Left kidney (tissue), 2 donors: ENCODE data around the gene RAB3GAP1. TPM values are rescaled to one million over a fixed set of nuclear protein-coding genes. Genes with fewer than 3 reads are reported as not detected.
"Not testable (repeated sequence)": the region's sequence is repeated elsewhere in the genome, so short reads cannot be mapped to it uniquely, and the experiment has no call there.

Experiments used
- DNase-seq: peaks from one replicate; pipeline ENCODE4 v3.0.0-alpha.2; 2013
- polyA plus RNA-seq: library from polyadenylated mRNA; unstranded; fragments of 120-200 nt; gene quantifications from one replicate; pipeline ENCODE4 v1.2.1, GENCODE V29; 2013; ENCODE audit not compliant: insufficient read length

Gene RAB3GAP1
- polyA plus RNA-seq, 1 donor, result 61.8 TPM

DNA sequence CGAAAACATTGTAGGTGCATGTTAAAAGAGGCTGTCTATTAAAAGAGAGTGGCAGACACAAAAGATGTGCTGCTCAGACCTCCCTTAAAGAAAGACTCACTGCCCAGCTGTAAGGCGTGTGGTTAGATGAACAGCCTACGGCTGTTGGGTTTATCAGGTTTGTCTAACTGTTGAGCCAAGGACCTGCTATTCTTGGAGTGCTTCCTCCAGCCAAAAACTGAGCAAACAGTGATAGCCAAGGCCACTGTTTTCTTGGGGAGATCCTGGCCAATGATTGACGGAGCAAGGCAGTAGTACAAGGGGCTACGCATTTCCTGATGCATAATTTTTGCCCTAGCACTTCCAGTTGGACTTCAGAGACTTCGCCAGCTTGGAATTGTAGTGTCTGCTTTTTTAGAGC is 1.4 kb upstream of the RAB3GAP1 start:
- DNase-seq, result no peak

DNA sequence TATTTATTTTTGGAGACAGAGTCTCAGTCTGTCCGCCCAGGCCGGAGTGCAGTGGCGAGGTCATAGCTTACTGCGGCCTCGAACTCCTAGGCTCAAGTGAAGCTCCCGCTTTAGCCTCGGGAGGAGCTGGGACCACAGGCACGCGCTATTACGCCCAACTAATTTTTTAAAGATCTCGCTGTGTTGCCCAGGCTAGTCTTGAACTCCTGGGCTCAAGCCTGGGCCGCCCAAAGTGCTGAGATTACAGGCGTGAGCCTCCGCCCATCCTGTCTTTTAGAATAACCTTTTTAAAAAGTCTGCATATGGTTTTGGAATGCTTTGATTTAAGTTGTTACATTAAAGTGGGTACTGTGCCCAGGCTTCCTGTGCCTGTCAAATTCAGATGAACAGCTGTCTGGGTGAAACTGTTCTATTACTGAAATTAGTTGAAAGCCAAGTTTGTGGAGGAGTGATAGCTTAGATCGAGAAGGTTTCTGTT is 944 bp downstream of the RAB3GAP1 start:
- DNase-seq, result no peak

GRCh38 chr2:135055182-135055786 is 3.2 kb downstream of the RAB3GAP1 start:
- DNase-seq, result no peak

DNA sequence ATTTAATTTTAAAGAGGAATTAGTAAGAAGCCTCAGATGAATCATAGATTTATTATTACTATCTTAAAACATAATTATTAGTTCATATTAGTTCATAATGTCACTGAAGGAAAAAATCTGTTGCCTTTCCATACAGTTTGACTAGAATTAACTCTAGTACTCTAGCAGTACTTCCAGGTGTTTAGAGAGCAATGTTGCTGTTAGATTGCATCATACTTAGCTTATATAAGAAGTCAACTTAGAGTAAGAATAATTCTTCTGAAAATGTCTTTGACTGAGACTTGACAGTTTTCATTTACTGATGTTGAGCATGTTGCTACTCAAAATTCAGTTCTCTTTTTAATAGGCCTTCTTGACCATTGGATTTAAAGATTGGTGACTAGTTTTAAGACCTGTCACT is 4.7 kb downstream of the RAB3GAP1 start:
- DNase-seq, result no peak

DNA sequence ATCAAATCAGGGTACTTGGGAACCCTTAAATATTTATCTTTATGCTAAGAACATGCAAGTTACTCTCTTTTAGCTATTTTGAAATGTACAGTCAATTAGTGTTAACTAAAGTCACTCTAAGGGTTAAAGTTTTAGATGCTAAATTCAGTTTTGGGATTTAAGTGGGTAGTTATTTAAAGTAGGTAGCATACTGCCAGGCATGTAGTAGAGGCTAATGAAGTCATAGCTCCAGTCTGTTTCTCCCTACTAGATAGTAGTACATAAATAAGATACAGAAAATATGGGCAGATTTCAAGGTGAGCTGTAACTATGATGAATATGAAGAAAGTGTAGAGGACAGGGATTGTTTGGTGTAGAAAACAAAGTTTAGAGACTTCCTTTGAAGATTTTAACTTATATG is 7.5 kb downstream of the RAB3GAP1 start:
- DNase-seq, result no peak

DNA sequence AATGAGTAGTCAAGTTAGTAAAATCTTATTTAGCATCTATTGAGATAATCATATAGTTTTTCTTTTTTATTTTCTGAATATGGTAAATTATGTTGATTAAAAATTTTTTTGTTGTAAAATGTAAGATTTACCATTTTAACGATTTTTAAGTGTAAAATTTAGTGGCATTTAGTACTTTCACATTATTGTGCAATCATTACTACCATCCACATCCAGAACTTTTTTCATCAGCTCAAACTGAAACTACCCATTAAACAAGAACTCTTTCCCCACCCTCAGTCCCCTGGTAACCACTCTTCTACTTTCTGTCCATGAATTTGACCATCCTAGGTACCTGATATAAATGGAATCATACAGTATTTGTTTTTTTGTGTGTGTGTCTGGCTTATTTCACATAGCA is 11.1 kb downstream of the RAB3GAP1 start:
- DNase-seq, result no peak

GRCh38 chr2:135064149-135064548 is 12.1 kb downstream of the RAB3GAP1 start:
- DNase-seq, result no peak

- DNase-seq, result no peak
Measured at GRCh38 chr2:135066710-135067109, 14.6 kb downstream of the RAB3GAP1 start.

DNA sequence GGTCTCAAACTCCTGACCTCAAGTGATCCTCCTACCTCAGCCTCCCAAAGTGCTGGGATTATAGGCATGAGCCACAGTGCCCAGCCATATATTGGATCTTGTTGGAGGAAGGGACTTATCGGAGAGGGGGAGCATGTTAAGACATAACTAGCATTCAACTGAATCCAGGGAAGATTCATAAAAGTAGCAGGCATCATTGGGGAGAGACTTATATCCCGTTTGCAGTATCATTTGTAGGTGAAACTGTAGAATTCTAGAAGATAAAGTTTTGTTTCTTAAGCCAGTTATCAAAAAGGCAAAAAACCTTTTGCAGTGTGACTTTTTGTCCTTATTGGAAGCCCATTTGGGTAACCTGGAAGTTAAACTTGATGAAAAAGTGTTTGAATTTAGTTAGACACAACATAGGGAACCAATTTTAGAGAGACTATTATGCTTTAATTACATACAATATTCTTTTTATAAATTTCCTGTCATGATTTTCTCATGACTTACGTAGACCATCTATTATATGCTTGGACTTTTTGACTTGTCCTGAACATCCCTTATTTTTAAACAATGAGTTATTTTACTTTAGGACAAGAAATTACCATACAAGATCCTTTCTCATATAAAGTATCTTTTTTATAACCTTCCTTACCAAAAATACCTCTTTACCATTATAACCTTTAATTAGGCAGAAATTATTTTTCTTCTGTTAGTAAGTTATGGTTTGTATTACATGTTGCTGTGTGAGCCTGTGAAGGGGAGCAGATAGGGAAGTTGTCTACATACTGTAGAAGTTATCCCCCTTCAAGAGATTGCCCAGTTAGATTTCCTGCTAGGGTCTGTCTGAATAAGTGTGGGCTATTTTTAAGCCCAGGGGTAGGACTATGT is 20.3 kb downstream of the RAB3GAP1 start:
- DNase-seq, result no peak

DNA sequence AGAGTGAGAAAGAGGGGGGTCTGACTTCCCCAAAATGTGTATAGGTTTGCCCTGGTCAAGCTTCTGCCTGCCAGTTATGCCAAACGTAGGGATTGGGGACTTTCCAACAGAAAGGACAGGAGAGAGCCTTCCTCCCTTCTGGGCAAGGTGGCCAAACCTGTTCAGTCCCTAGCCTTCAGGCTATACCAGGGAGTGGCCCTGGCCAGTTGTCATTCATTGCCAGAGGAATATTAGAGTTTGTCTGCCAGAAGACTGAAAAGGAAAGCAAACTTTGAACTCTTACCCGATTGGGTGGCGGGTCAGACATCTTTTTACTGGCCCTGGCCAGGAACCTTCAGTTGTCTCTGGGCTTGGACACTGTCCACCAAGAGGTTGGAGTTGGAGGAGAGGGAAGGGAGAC is 22.1 kb downstream of the RAB3GAP1 start:
- no peak for DNase-seq

GRCh38 chr2:135076556-135076955 is 24.5 kb downstream of the RAB3GAP1 start:
- DNase-seq, result no peak

DNA sequence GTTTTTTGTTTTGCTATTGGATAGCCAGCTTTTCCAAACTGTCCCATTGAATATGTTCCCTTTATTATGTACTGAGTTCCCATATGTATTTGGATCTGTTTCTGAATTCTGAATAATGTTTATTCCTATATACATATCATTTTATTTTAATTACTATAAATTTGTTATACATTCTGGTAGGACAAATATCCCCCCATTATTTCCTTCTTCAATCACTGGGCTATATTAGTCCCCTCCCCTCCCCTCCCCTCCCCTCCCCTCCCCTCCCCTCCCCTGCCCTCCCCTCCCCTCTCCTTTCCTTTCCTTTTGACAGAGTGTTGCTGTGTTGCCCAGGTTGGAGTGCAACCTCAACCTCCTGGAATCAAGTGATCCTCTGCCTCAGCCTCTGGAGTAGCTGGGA is 26.3 kb downstream of the RAB3GAP1 start:
- no peak for DNase-seq

GRCh38 chr2:135086222-135086621 is 34.1 kb downstream of the RAB3GAP1 start:
- no peak for DNase-seq

DNA sequence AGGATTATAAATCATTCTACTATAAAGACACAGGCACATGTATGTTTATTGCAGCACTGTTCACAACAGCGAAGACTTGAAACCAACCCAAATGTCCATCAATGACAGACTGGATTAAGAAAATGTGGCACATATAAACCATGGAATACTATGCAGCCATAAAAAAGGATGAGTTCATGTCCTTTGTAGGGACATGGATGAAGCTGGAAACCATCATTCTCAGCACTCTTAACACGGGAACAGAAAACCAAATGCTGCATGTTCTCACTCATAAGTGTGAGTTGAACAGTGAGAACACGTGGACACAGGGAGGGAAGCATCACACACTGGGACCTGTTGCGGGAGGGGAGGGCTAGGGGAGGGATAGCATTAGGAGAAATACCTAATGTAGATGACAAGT is 37.5 kb downstream of the RAB3GAP1 start:
- not testable (repeated sequence) for DNase-seq

DNA sequence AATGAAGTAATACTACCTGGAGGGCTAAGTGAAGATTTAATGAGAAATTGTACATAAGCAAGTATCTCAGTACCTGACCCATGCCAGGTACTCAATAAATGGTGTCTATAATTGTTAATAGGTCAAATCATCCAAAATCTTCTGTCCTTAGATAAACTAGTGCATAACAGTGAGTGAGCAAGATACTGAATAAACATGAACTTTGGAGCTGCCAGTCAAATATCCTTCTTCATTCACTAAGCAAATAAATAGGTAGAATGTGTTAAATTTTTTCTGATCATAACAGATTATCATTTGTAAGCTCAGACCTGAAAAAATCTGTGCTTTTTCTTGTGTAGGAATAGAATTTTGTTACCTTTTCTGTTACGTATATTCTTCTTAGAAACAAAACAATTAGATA is 39.6 kb downstream of the RAB3GAP1 start:
- no peak for DNase-seq

DNA sequence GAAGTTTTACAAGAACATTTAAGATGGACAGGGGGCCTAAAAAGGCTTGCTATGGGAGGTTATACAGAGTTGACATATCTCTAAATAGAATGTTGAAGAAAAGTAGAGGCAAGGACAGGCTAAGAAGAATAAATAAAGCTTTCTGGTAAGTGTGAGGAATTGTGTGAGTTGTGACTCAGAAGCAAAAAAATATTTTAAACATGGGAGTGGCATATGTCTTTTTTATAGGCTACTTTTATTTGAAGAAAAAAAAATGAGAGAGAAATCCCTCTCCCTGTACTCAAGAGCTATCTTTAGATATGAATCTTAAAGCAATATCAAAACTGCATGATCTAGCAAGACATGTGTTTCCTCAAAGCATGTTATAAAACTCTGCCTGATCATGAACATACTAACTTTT is 41.1 kb downstream of the RAB3GAP1 start:
- DNase-seq, result no peak

GRCh38 chr2:135093670-135094330 is 41.7 kb downstream of the RAB3GAP1 start:
- DNase-seq, result peak; percentile 4

- no peak for DNase-seq
Measured at GRCh38 chr2:135094508-135094907, 42.4 kb downstream of the RAB3GAP1 start.

GRCh38 chr2:135095591-135095990 is 43.5 kb downstream of the RAB3GAP1 start:
- DNase-seq, result no peak

DNA sequence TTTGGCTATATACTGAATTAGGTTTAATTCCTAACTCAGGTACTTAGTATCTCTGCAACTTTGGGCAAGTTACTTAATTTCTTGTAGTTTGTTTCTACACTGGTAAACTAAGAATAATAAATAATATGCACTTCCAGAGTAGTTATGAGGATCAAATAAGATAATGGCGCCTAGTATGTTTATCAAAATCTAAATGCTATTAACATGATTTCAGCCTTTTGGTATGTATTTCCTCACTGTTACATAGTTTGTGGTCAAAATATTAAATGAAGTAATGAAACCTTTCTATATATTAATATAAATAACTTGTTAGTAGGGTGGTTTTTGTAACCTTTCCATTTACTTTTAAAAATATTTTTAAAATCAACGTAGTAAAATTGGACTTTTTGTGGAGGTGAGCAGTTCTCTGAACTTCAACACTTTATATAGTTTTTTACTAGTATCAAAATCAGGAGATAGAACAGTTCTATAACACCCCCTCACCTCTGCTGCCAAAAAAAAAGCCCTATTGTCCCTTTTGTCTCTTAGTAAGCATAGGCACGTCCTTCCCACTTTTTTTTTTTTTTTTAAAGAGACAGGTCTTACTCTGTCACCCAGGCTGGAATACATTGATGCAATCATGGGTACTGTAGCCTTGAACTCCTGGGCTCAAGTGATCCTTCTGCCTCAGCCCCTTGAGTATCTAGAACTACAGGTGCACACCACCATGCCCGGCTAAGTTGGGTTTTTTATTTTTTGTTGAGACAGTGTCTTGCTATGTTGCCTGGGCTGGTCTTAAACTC is 44.8 kb downstream of the RAB3GAP1 start:
- DNase-seq, result no peak

GRCh38 chr2:135097532-135098231 is 45.6 kb downstream of the RAB3GAP1 start:
- DNase-seq, result no peak
